Measurements from ENCODE around the gene ALK.

- TF ChIP-seq CTCF (IDR thresholded peaks at IDR 0.05): no peak
- no peak for TF ChIP-seq POLR2A (IDR thresholded peaks at IDR 0.05)
- no peak for TF ChIP-seq EP300 (IDR thresholded peaks at IDR 0.05)
- no peak for TF ChIP-seq POLR2AphosphoS5 (IDR thresholded peaks at IDR 0.05)
Observed at GRCh38 chr2:29235411-29235810, 686.0 kb downstream of the ALK start.
